K562 (cell line): Measurements from ENCODE around the gene CCND3. TPM values are rescaled to one million over a fixed set of nuclear protein-coding genes. Genes with fewer than 3 reads are reported as not detected.

Experiments
- CREB1 ChIP-seq, 2 experiments: sonication (generic) in 1 of 2; formaldehyde crosslinking in 1 of 2; IDR thresholded peaks; 2 replicates each; pipeline versions ENCODE4 v1.6.1 to v1.8.0; 2012 to 2022; ENCODE audit warnings: inconsistent platforms in 1 of 2, mild to moderate bottlenecking in 1 of 2, missing genetic modification reagents in 1 of 2, moderate library complexity in 1 of 2
- FOXK1 ChIP-seq: sonication (generic); formaldehyde crosslinking; IDR thresholded peaks from 2 replicates; pipeline ENCODE4 v1.8.0; 2022; ENCODE audit warnings: missing genetic modification reagents, mild to moderate bottlenecking, borderline replicate concordance
- HMG20B ChIP-seq: fragments of 250-450 bp; sonication (Bioruptor Pico); IDR thresholded peaks from 2 replicates; pipeline ENCODE4 v1.5.0; 2021; ENCODE audit warnings: mild to moderate bottlenecking
- KLF13 ChIP-seq: fragments of 450-650 bp; IDR thresholded peaks from 2 replicates; pipeline ENCODE4 v1.6.1; 2016; ENCODE audit warnings: missing genetic modification characterization, low read depth, mild to moderate bottlenecking, missing compliant biosample characterization, moderate library complexity, borderline replicate concordance
- LCOR ChIP-seq: sonication (generic); formaldehyde crosslinking; IDR thresholded peaks from 2 replicates; pipeline ENCODE4 v1.8.0; 2022; ENCODE audit warnings: mild to moderate bottlenecking, missing genetic modification reagents
- NFRKB ChIP-seq: fragments of 450-650 bp; IDR thresholded peaks from 2 replicates; pipeline ENCODE4 v1.6.1; 2016; ENCODE audit warnings: low read depth
- PHB ChIP-seq: fragments of 250-450 bp; sonication (Bioruptor Pico); IDR thresholded peaks from 2 replicates; pipeline ENCODE4 v1.5.0; 2021
- PHF8 ChIP-seq: fragments of 200-600 bp; sonication (generic); IDR thresholded peaks from 2 replicates; pipeline ENCODE4 v1.6.1; 2012; ENCODE audit warnings: mixed run types, mild to moderate bottlenecking, inconsistent platforms, low read length, moderate library complexity, borderline replicate concordance
- POLR2AphosphoS2 ChIP-seq: IDR thresholded peaks from 2 replicates; pipeline ENCODE4 v1.6.1; 2012; ENCODE audit warnings: low read length, improper control_type of control experiment
- POLR2AphosphoS5 ChIP-seq: IDR thresholded peaks from 2 replicates; pipeline ENCODE4 v1.6.1; 2011; ENCODE audit warnings: mild to moderate bottlenecking, low read depth, low read length, moderate library complexity; ENCODE audit not compliant: control insufficient read depth, insufficient read depth
- TEAD4 ChIP-seq, 2 experiments: sonication (generic) in 1 of 2; formaldehyde crosslinking in 1 of 2; IDR thresholded peaks; 2 replicates each; pipeline versions ENCODE4 v1.6.1 to v1.8.0; 2012 to 2022; ENCODE audit warnings: borderline replicate concordance in 1 of 2, inconsistent platforms in 1 of 2, low read length in 1 of 2, mild to moderate bottlenecking in 1 of 2, missing genetic modification reagents in 1 of 2
- U2AF1 ChIP-seq: fragments of 200-400 bp; formaldehyde crosslinking; optimal IDR thresholded peaks from 2 replicates; pipeline ENCODE3; 2017; ENCODE audit warnings: mild to moderate bottlenecking, low read depth, low read length, moderate library complexity
- ZKSCAN3 ChIP-seq: fragments of 250-450 bp; sonication (Bioruptor Pico); IDR thresholded peaks from 2 replicates; pipeline ENCODE4 v1.4.0; 2020
- ZNF197 ChIP-seq: fragments of 200-800 bp; sonication (Bioruptor generic); IDR thresholded peaks from 2 replicates; pipeline ENCODE4 v1.6.1; 2016; ENCODE audit warnings: low read depth, missing genetic modification characterization, missing compliant biosample characterization
- ZNF239 ChIP-seq: fragments of 250-450 bp; sonication (Bioruptor Pico); IDR thresholded peaks from 2 replicates; pipeline ENCODE4 v1.4.0; 2020; ENCODE audit warnings: mild to moderate bottlenecking
- ZNF586 ChIP-seq: fragments of 450-650 bp; formaldehyde crosslinking; conservative IDR thresholded peaks from 2 replicates; pipeline ENCODE4 v1.4.0; 2020; ENCODE audit warnings: mild to moderate bottlenecking, moderate library complexity
- polyA plus RNA-seq, 8 experiments: library from polyadenylated mRNA; depleted of rRNA in 4 of 8; stranded (reverse) in 5 of 8; unstranded in 3 of 8; fragments of >200 nt; fragmentation: Nextera tagmentation in 2 of 8; fragmentation: Illumina TruSeq in 1 of 8; extraction: Ambion mirVana in 2 of 8; extraction: Trizol in 1 of 8; gene quantifications; 2 replicates each; pipeline versions ENCODE4 v1.2.1 to v1.2.3, GENCODE V29; 2011 to 2014; ENCODE audit warnings: inconsistent platforms in 1 of 8, missing spikeins in 1 of 8
- total RNA-seq, 7 experiments: library from RNA; depleted of rRNA in 6 of 7; stranded (reverse); fragments of >200 nt in 6 of 7; fragmentation: Illumina TruSeq in 2 of 7; extraction: Trizol in 2 of 7; gene quantifications; 2 replicates each; pipeline versions ENCODE4 v1.2.1 to v1.2.3, GENCODE V29; 2011 to 2021; ENCODE audit warnings: low replicate concordance in 1 of 7
- TF ChIP-seq, protein P1 (sequence below): fragments of 150-350 bp; conservative IDR thresholded peaks from 2 replicates; pipeline ENCODE4 v1.6.1; 2014; ENCODE audit warnings: low read length
- TF ChIP-seq, protein P2 (sequence below): fragments of 250-450 bp; sonication (Bioruptor Pico); IDR thresholded peaks from 2 replicates; pipeline ENCODE4 v1.5.0; 2021; ENCODE audit warnings: mild to moderate bottlenecking, borderline replicate concordance
- TF ChIP-seq, protein P3 (sequence below): sonication (generic); formaldehyde crosslinking; IDR thresholded peaks from 2 replicates; pipeline ENCODE4 v1.8.0; 2022; ENCODE audit warnings: mild to moderate bottlenecking, missing genetic modification reagents, borderline replicate concordance

CCND3 gene
- total and polyA plus RNA-seq, 9 of the 15 experiments (the other 6 are each of a cell fraction or from before 2014, with no cell fraction given) = 21.5 to 204 (median 97.4) TPM

DNA sequence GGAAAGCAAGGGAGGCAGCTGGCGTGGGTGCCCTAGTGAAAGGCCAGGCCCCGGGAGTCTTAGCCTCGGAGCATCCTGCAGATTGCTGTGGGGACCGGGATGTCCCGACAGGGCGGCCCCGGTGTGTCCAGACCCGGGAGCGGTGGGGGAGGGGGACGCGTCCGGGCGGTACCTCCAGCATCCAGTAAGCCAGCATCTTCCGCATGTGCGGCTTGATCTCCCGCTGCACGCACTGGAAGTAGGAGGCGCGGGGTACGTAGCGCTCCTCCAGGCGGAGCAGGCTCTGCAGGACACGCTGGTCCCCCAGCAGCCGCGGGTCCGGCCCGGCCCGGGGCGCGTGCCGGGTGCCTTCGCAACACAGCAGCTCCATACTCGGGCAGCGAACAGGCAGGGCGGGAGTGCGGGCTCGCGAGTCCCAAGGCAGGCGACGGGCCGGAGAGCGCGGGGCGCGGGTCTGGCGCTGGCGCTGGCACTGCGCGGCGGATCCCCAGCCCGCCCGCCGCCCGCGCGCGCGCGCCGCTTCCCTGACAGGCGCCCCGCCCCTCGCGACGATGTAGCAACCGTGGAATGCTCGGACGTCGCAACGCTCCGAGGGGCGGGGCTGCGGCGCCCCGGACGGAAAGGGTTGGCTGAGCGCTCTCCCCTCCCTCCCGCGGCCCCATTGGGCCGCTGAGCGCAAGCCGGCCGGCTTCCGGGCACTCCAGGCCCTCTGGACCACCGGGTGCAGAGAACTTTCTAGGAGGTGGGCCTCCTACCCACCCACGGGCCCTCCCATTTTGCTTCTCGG is at the start of gene CCND3 (continued):
- TF ChIP-seq, protein P1, sequence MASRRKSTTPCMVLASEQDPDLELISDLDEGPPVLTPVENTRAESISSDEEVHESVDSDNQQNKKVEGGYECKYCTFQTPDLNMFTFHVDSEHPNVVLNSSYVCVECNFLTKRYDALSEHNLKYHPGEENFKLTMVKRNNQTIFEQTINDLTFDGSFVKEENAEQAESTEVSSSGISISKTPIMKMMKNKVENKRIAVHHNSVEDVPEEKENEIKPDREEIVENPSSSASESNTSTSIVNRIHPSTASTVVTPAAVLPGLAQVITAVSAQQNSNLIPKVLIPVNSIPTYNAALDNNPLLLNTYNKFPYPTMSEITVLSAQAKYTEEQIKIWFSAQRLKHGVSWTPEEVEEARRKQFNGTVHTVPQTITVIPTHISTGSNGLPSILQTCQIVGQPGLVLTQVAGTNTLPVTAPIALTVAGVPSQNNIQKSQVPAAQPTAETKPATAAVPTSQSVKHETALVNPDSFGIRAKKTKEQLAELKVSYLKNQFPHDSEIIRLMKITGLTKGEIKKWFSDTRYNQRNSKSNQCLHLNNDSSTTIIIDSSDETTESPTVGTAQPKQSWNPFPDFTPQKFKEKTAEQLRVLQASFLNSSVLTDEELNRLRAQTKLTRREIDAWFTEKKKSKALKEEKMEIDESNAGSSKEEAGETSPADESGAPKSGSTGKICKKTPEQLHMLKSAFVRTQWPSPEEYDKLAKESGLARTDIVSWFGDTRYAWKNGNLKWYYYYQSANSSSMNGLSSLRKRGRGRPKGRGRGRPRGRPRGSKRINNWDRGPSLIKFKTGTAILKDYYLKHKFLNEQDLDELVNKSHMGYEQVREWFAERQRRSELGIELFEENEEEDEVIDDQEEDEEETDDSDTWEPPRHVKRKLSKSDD = no peak
- TF ChIP-seq CREB1 (IDR thresholded peaks at IDR 0.05) (peak; percentile 43; the same call in 1 of the 2 replicates), CREB1 (CRISPR knock-in tag; IDR thresholded peaks at IDR 0.05) (peak; percentile 61; the same call in 1 of the 2 replicates), ZNF586 (CRISPR knock-in tag) (no peak), NFRKB (peak; percentile 5; the same call in 1 of the 2 replicates), ZNF239 (CRISPR knock-in tag) (0 out of 2 replicates have a peak, but pooled peaks have one; percentile 5), PHB (CRISPR knock-in tag) (peak; percentile 71; the same call in 1 of the 2 replicates), TEAD4 (IDR thresholded peaks at IDR 0.05; ENCODE audit: low read length) (no peak; the same call in 1 of the 2 replicates), TEAD4 (CRISPR knock-in tag; IDR thresholded peaks at IDR 0.05; ENCODE audit: borderline replicate concordance) (no peak), FOXK1 (no peak), HMG20B (CRISPR knock-in tag) (no peak), KLF13 (tag) (peak; percentile 13; the same call in 1 of the 2 replicates), ZNF197 (CRISPR knock-in tag) (0 out of 2 replicates have a peak, but pooled peaks have one; percentile 39), POLR2AphosphoS5 (peak; percentile 66), POLR2AphosphoS2 (peak; percentile 38; the same call in 1 of the 2 replicates), LCOR (CRISPR knock-in tag) (0 out of 2 replicates have a peak, but pooled peaks have one; percentile 44), PHF8 (peak; percentile 66; the same call in 1 of the 2 replicates), ZKSCAN3 (CRISPR knock-in tag) (no peak), U2AF1 (peak; percentile 57)
- TF ChIP-seq, protein P2, sequence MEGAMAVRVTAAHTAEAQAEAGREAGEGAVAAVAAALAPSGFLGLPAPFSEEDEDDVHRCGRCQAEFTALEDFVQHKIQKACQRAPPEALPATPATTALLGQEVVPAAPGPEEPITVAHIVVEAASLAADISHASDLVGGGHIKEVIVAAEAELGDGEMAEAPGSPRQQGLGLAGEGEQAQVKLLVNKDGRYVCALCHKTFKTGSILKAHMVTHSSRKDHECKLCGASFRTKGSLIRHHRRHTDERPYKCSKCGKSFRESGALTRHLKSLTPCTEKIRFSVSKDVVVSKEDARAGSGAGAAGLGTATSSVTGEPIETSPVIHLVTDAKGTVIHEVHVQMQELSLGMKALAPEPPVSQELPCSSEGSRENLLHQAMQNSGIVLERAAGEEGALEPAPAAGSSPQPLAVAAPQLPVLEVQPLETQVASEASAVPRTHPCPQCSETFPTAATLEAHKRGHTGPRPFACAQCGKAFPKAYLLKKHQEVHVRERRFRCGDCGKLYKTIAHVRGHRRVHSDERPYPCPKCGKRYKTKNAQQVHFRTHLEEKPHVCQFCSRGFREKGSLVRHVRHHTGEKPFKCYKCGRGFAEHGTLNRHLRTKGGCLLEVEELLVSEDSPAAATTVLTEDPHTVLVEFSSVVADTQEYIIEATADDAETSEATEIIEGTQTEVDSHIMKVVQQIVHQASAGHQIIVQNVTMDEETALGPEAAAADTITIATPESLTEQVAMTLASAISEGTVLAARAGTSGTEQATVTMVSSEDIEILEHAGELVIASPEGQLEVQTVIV (CRISPR knock-in tag) = peak; percentile 69; the same call in 1 of the 2 replicates
- TF ChIP-seq, protein P3, sequence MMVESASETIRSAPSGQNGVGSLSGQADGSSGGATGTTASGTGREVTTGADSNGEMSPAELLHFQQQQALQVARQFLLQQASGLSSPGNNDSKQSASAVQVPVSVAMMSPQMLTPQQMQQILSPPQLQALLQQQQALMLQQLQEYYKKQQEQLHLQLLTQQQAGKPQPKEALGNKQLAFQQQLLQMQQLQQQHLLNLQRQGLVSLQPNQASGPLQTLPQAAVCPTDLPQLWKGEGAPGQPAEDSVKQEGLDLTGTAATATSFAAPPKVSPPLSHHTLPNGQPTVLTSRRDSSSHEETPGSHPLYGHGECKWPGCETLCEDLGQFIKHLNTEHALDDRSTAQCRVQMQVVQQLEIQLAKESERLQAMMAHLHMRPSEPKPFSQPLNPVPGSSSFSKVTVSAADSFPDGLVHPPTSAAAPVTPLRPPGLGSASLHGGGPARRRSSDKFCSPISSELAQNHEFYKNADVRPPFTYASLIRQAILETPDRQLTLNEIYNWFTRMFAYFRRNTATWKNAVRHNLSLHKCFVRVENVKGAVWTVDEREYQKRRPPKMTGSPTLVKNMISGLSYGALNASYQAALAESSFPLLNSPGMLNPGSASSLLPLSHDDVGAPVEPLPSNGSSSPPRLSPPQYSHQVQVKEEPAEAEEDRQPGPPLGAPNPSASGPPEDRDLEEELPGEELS = peak; percentile 47; the same call in 1 of the 2 replicates
